GM12878 (cell line): ENCODE measurements around the gene NKX1-1. TPM values are rescaled to one million over a fixed set of nuclear protein-coding genes. Genes with fewer than 3 reads are reported as not detected.

Source experiments
- ATAC-seq: fragments of 200-7000 bp; cut with Tn5 transposase; 3 replicates; pipeline ENCODE4 v1.9.1; 2020; ENCODE audit warnings: mild to moderate bottlenecking, moderate library complexity
- BruUV-seq: library from RNA; stranded (reverse); fragments of 400-500 nt; replicated peaks from 2 replicates; lab custom pipeline; 2021; lab: Mats Ljungman, UMichigan
- CTCF ChIA-PET: fragments of 300-600 bp; sonication (Branson Sonifier 250); formaldehyde crosslinking; extraction: SDS; loops from one replicate; lab custom pipeline; 2021; ENCODE audit warnings: inconsistent platforms; lab: Yijun Ruan, JAX
- POLR2A ChIA-PET: fragments of 350-600 bp; formaldehyde crosslinking; extraction: SDS; loops from one replicate; lab custom pipeline; 2021; ENCODE audit warnings: inconsistent platforms; lab: Charles Lee
- RAD21 ChIA-PET: fragments of 300-600 bp; sonication (Branson Sonifier 250); formaldehyde crosslinking; loops from one replicate; lab custom pipeline; 2023; ENCODE audit warnings: antibody characterized with exemption; ENCODE audit not compliant: unreplicated experiment; lab: Charles Lee
- SMC1A ChIA-PET: fragments of 300-600 bp; sonication (Branson Sonifier 250); formaldehyde crosslinking; loops from one replicate; lab custom pipeline; 2023; ENCODE audit not compliant: unreplicated experiment, uncharacterized antibody; lab: Charles Lee
- DNase-seq: peaks from one replicate; pipeline ENCODE4 v3.0.0-alpha.2; 2011; ENCODE audit warnings: low read depth, low spot score
- FAIRE-seq: peaks from 3 replicates; lab custom pipeline; 2011; peaks lifted over from hg19 to GRCh38; lab: Jason Lieb, UNC
- H2AFZ ChIP-seq: 2 replicates; pipeline ENCODE4 v1.6.0; 2011; ENCODE audit warnings: low read depth, low read length, control low read depth; ENCODE audit not compliant: control insufficient read depth
- H3K27ac ChIP-seq: 2 replicates; pipeline ENCODE4 v1.5.1; 2011; ENCODE audit warnings: control low read depth; ENCODE audit not compliant: control insufficient read depth, insufficient read depth
- H3K27me3 ChIP-seq, 2 experiments: replicated peaks in 1 of 2; 2 replicates each; pipeline versions ENCODE4 v1.6.0 to v1.6.1; 2011; ENCODE audit warnings: low read length in 1 of 2; ENCODE audit not compliant: control insufficient read depth in 2 of 2, insufficient read depth in 2 of 2
- H3K36me3 ChIP-seq, 2 experiments: 2 replicates each; pipeline ENCODE4 v1.5.1; 2011; ENCODE audit warnings: low read length in 1 of 2; ENCODE audit not compliant: control insufficient read depth in 2 of 2, insufficient read depth in 2 of 2
- H3K4me1 ChIP-seq: 2 replicates; pipeline ENCODE4 v1.6.1; 2011; ENCODE audit warnings: mild to moderate bottlenecking, low read length, moderate library complexity, mixed read lengths; ENCODE audit not compliant: control insufficient read depth, insufficient read depth
- H3K4me2 ChIP-seq: 2 replicates; pipeline ENCODE4 v1.6.0; 2011; ENCODE audit warnings: control low read depth; ENCODE audit not compliant: control insufficient read depth, insufficient read depth
- H3K4me3 ChIP-seq: fragments of 200-600 bp; sonication (generic); 2 replicates; pipeline ENCODE4 v1.5.1; 2016
- H3K79me2 ChIP-seq: 2 replicates; pipeline ENCODE4 v1.6.0; 2011; ENCODE audit warnings: low read length; ENCODE audit not compliant: control insufficient read depth, insufficient read depth
- H3K9ac ChIP-seq: 2 replicates; pipeline ENCODE4 v1.8.0; 2011; ENCODE audit warnings: low read length, control low read depth, mixed read lengths; ENCODE audit not compliant: control insufficient read depth, insufficient read depth
- H3K9me3 ChIP-seq: replicated peaks from 3 replicates; pipeline ENCODE4 v1.5.1; 2011; ENCODE audit warnings: mild to moderate bottlenecking, low read length; ENCODE audit not compliant: control insufficient read depth, insufficient read depth
- H4K20me1 ChIP-seq: 2 replicates; pipeline ENCODE4 v1.6.0; 2011; ENCODE audit not compliant: control insufficient read depth, insufficient read depth
- BMI1 ChIP-seq: fragments of 450-650 bp; IDR thresholded peaks from 2 replicates; pipeline ENCODE4 v1.6.1; 2016; ENCODE audit warnings: mild to moderate bottlenecking, moderate library complexity, borderline replicate concordance
- CHD4 ChIP-seq: fragments of 200-600 bp; sonication (generic); IDR thresholded peaks from 2 replicates; pipeline ENCODE4 v1.6.1; 2016; ENCODE audit warnings: mild to moderate bottlenecking
- GATAD2B ChIP-seq: fragments of 450-650 bp; conservative IDR thresholded peaks from 2 replicates; pipeline ENCODE4 v1.6.1; 2017; ENCODE audit warnings: low read depth, mild to moderate bottlenecking, moderate library complexity
- KAT2A ChIP-seq: conservative IDR thresholded peaks from 2 replicates; pipeline ENCODE4 v1.6.1; 2011; ENCODE audit warnings: low read depth, low read length; ENCODE audit not compliant: control insufficient read depth
- LARP7 ChIP-seq: fragments of 450-650 bp; IDR thresholded peaks from 2 replicates; pipeline ENCODE4 v1.6.1; 2017; ENCODE audit warnings: mild to moderate bottlenecking
- MEF2A ChIP-seq: IDR thresholded peaks from 2 replicates; pipeline ENCODE4 v1.6.1; 2011; ENCODE audit warnings: low read depth, mild to moderate bottlenecking, low read length, moderate library complexity; ENCODE audit not compliant: insufficient read depth
- NFXL1 ChIP-seq: fragments of 450-650 bp; IDR thresholded peaks from 2 replicates; pipeline ENCODE4 v1.6.1; 2017; ENCODE audit warnings: antibody characterized with exemption, mild to moderate bottlenecking, borderline replicate concordance
- PAX8 ChIP-seq: fragments of 450-650 bp; IDR thresholded peaks from 2 replicates; pipeline ENCODE4 v1.6.1; 2017; ENCODE audit warnings: mild to moderate bottlenecking, moderate library complexity
- PRDM15 ChIP-seq: fragments of 450-650 bp; formaldehyde crosslinking; IDR thresholded peaks from 2 replicates; pipeline ENCODE4 v1.4.0; 2020; ENCODE audit warnings: mild to moderate bottlenecking, moderate library complexity
- RBBP5 ChIP-seq: fragments of 200-600 bp; sonication (generic); conservative IDR thresholded peaks from 2 replicates; pipeline ENCODE4 v1.6.1; 2016
- RELB ChIP-seq: fragments of 450-650 bp; IDR thresholded peaks from 2 replicates; pipeline ENCODE4 v1.6.1; 2017; ENCODE audit warnings: low read depth, mild to moderate bottlenecking, moderate library complexity
- SIN3A ChIP-seq: IDR thresholded peaks from 2 replicates; pipeline ENCODE4 v1.6.1; 2012; ENCODE audit warnings: low read depth, low read length, improper control_type of control experiment
- YBX1 ChIP-seq: fragments of 450-650 bp; IDR thresholded peaks from 2 replicates; pipeline ENCODE4 v1.6.1; 2016; ENCODE audit warnings: antibody characterized with exemption
- ZBTB11 ChIP-seq: fragments of 450-650 bp; formaldehyde crosslinking; IDR thresholded peaks from 2 replicates; pipeline ENCODE4 v1.5.0; 2022; ENCODE audit warnings: mild to moderate bottlenecking, missing genetic modification characterization
- ZNF274 ChIP-seq: IDR thresholded peaks from one replicate; pipeline ENCODE4 v1.8.0; 2011; ENCODE audit not compliant: insufficient read length, insufficient read depth
- WGBS: methylation state at CpG from one replicate; pipeline ENCODE4 v1.1.6; 2016; ENCODE audit warnings: low lambda C conversion rate; ENCODE audit not compliant: insufficient replicate concordance, insufficient coverage; ENCODE audit errors: missing lambda C conversion rate; 5-methylcytosine and 5-hydroxymethylcytosine counted together
- in situ Hi-C: fragments of 300-500 bp; cut with MboI; formaldehyde crosslinking; loops from 9 replicates; pipeline ENCODE4 v1.14.3; 2018; ENCODE audit warnings: mixed read lengths
- intact Hi-C: fragments of 100-400 bp; cut with micrococcal nuclease; formaldehyde crosslinking; loops from one replicate; pipeline ENCODE4 v1.14.2; 2022; ENCODE audit not compliant: unreplicated experiment
- polyA plus RNA-seq, 11 experiments: library from polyadenylated mRNA; depleted of rRNA in 4 of 11; unstranded in 6 of 11; stranded (reverse) in 5 of 11; fragments of >200 nt; fragmentation: Nextera tagmentation in 4 of 11; fragmentation: Illumina TruSeq in 1 of 11; extraction: Ambion mirVana in 4 of 11; extraction: Trizol in 1 of 11; gene quantifications; 1 replicate in 1 of 11; 2 replicates in 10 of 11; pipeline versions ENCODE4 v1.2.1 to v1.2.3, GENCODE V29; 2011 to 2016; ENCODE audit warnings: inconsistent platforms in 2 of 11, missing spikeins in 2 of 11, low read depth in 1 of 11
- total RNA-seq, 4 experiments: library from RNA; depleted of rRNA in 3 of 4; stranded (reverse); fragments of >200 nt in 3 of 4; fragmentation: Illumina TruSeq in 1 of 4; extraction: Trizol in 1 of 4; gene quantifications; 2 replicates each; pipeline versions ENCODE4 v1.2.1 to v1.2.3, GENCODE V29; 2013 to 2021

NKX1-1 gene
- total and polyA plus RNA-seq, 10 of the 15 experiments (the other 5 are each of a cell fraction or from before 2014, with no cell fraction given), result not detected

- H3K4me2 ChIP-seq, result no peak overlapping the region
- no peaks in the 10 kb centered on the region; the same call in 1 of the 2 replicates for H3K79me2 ChIP-seq
- 94% methylated on average over 35 of the region's 36 CpGs for WGBS
- H3K9me3 ChIP-seq, result no peaks in the 10 kb centered on the region
- ChIA-PET RAD21 (no interaction called here), SMC1A (interaction anchor here (1.7 kb wide), 1 partner anchor 223 kb away, joined by 6 read pairs; no protein-coding TSS in a partner anchor), CTCF (interaction anchor here (0.6 to 1.1 kb wide), 2 partner anchors 222 to 223 kb away, joined by 3 to 5 read pairs; no protein-coding TSS in a partner anchor), POLR2A (no interaction called here)
- peaks cover 2% of the 10 kb centered on the region; the same call in 1 of the 2 replicates for H3K4me1 ChIP-seq
- intact Hi-C loops (no loop called here), in situ Hi-C loops (loop anchor here (5.0 kb wide), 3 partner anchors 102 to 347 kb away; no protein-coding TSS in a partner anchor)
- ATAC-seq (no peak), FAIRE-seq (no peak), DNase-seq (no peak)
- H3K27ac ChIP-seq, result no peak overlapping the region
- no peak overlapping the region for H2AFZ ChIP-seq
- H3K36me3 ChIP-seq, result peaks cover 0 to 3% of the 10 kb centered on the region in 2 experiments; a peak in 3 of 4 replicates
- BruUV-seq, result no TSS peak
- no peak overlapping the region for H3K4me3 ChIP-seq
- H3K9ac ChIP-seq, result no peak overlapping the region
- no peaks in the 10 kb centered on the region for H4K20me1 ChIP-seq
- no peaks in the 10 kb centered on the region for H3K27me3 ChIP-seq
- TF ChIP-seq PAX8 (no peak), GATAD2B (no peak), ZBTB11 (CRISPR knock-in tag) (no peak), RELB (no peak), ZNF274 (no peak), SIN3A (no peak), YBX1 (no peak), CHD4 (no peak), RBBP5 (no peak), KAT2A (no peak), BMI1 (no peak), LARP7 (no peak), NFXL1 (no peak), MEF2A (no peak), PRDM15 (no peak)
Observed at GRCh38 chr4:1354136-1354982, 51.9 kb downstream of the NKX1-1 start.
